ENCODE data around the gene OR14J1. TPM values are rescaled to one million over a fixed set of nuclear protein-coding genes. Genes with fewer than 3 reads are reported as not detected.

Gene OR14J1, protein sequence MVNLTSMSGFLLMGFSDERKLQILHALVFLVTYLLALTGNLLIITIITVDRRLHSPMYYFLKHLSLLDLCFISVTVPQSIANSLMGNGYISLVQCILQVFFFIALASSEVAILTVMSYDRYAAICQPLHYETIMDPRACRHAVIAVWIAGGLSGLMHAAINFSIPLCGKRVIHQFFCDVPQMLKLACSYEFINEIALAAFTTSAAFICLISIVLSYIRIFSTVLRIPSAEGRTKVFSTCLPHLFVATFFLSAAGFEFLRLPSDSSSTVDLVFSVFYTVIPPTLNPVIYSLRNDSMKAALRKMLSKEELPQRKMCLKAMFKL
- under 0.01 TPM for total RNA-seq

DNA sequence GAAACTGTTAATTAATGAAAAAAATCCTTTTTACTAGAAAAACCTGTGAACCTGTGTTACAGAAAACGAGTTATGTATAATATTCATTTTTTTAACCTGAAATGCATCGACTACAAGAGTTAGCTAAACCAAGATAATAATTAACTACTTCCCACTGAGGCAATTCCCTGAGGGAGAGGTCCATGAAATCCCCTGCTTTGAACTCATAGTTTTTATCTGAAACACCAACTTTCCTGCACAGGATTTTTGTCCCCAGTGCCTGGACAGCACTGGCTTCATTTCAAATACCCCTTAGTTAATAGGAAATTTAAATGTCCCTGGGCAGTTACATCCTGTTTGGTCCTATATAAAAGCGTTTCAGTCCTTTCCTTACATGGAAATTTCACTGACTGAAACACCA lies at the start of gene OR14J1:
TSS of gene OR14J1 (plus strand) at position 386 of the 400 bp plus-strand sequence. CDS start 4,989 bp downstream, outside the sequence.

Other genes starting within 250 kb of the OR14J1 start
- not detected for gene OR2B3, start 214.4 kb upstream of the OR14J1 start, total RNA-seq
- not detected for gene OR2J1, start 202.2 kb upstream of the OR14J1 start, total RNA-seq
- not detected for gene OR2J3, start 193.6 kb upstream of the OR14J1 start, total RNA-seq
- 0.46 TPM for gene OR2J2, start 130.8 kb upstream of the OR14J1 start, total RNA-seq
- not detected for gene OR5V1, start 67.2 kb downstream of the OR14J1 start, total RNA-seq
- not detected for gene OR12D3, start 73.6 kb downstream of the OR14J1 start, total RNA-seq
- 0.23 TPM for gene OR12D2, start 93.9 kb downstream of the OR14J1 start, total RNA-seq
- not detected for gene OR12D1, start 113.2 kb downstream of the OR14J1 start, total RNA-seq
- not detected for gene OR10C1, start 137.6 kb downstream of the OR14J1 start, total RNA-seq
- not detected for gene OR11A1, start 155.4 kb downstream of the OR14J1 start, total RNA-seq
- gene OR2H1, start 155.5 kb downstream of the OR14J1 start, total RNA-seq: not detected
- gene MAS1L, start 186.3 kb downstream of the OR14J1 start, total RNA-seq: not detected

Data from diencephalon (tissue), 1 donor.